Subcutaneous preadipocyte (primary cell): ENCODE results near the gene VWA3B. TPM values are rescaled to one million over a fixed set of nuclear protein-coding genes. Genes with fewer than 3 reads are reported as not detected.

ENCODE experiments used
- total RNA-seq: library from RNA; depleted of rRNA; stranded (reverse); fragments of >200 nt; gene quantifications from 2 replicates; pipeline ENCODE4 v1.2.3, GENCODE V29; 2012

Gene VWA3B
- not detected in 2 replicates for total RNA-seq

GRCh38 chr2:98086491-98087446 lies at the start of gene VWA3B:
TSS of gene VWA3B (plus strand) at chr2:98087167. CDS start at chr2:98093093, 5,926 bp downstream.

GRCh38 chr2:98346311-98347236 lies 259.6 kb downstream of the VWA3B start, which contains the start of gene CNGA3:
TSS of gene CNGA3 (plus strand) at chr2:98346456. CDS start at chr2:98369976, 23,520 bp downstream.

Other genes with a start within 250 kb of the VWA3B start
- gene TMEM131, start 91.2 kb upstream of the VWA3B start, total RNA-seq: 26.4 and 27.9 TPM in 2 replicates